Activated naive CD4-positive, alpha-beta T cell treated with anti-CD3 and anti-CD28 coated beads for 36 hours (primary cell): ENCODE data around the gene RDH16. TPM values are rescaled to one million over a fixed set of nuclear protein-coding genes. Genes with fewer than 3 reads are reported as not detected.

Source experiments
- CTCF ChIA-PET: fragments of 350-600 bp; sonication (Branson Sonifier 250); formaldehyde crosslinking; loops from one replicate; lab custom pipeline; 2021; ENCODE audit warnings: antibody characterized with exemption; lab: Charles Lee
- DNase-seq: peaks from one replicate; pipeline ENCODE4 v3.0.0-alpha.2; 2020
- H3K27ac Mint-ChIP-seq: one replicate; pipeline ENCODE4 v1.8.0; 2021; ENCODE audit warnings: mild to moderate bottlenecking, mixed read lengths
- H3K27me3 Mint-ChIP-seq: one replicate; pipeline ENCODE4 v1.8.0; 2021; ENCODE audit warnings: low read depth, mixed read lengths
- H3K36me3 Mint-ChIP-seq: one replicate; pipeline ENCODE4 v1.8.0; 2021; ENCODE audit warnings: low read depth, mixed read lengths
- H3K4me1 Mint-ChIP-seq: one replicate; pipeline ENCODE4 v1.8.0; 2021; ENCODE audit warnings: low read depth, mixed read lengths
- H3K4me3 Mint-ChIP-seq: one replicate; pipeline ENCODE4 v1.8.0; 2021; ENCODE audit warnings: mild to moderate bottlenecking, moderate library complexity, mixed read lengths
- H3K9me3 Mint-ChIP-seq: one replicate; pipeline ENCODE4 v1.8.0; 2021; ENCODE audit warnings: mixed read lengths
- intact Hi-C: fragments of 100-400 bp; cut with micrococcal nuclease; formaldehyde crosslinking; loops from one replicate; pipeline ENCODE4 v1.15.1; 2023
- total RNA-seq, 2 experiments: library from RNA; stranded (reverse); gene quantifications; one replicate each; pipeline ENCODE4 v1.2.3, GENCODE V29; 2021

The RDH16 gene
- total RNA-seq, 2 experiments from 2014 or later = 0.54 to 0.69 TPM

GRCh38 chr12:56996793-56997545, 39.6 kb upstream of the RDH16 start:
- intact Hi-C loops = no loop called here

GRCh38 chr12:56995930-56996496, 38.6 kb upstream of the RDH16 start:
- Mint-ChIP-seq H3K9me3 (no peaks in the 10 kb centered on the region), H3K27me3 (no peaks in the 10 kb centered on the region), H3K4me1 (peaks cover 44% of the 10 kb centered on the region), H3K4me3 (no peak overlapping the region), H3K27ac (no peak overlapping the region), H3K36me3 (peaks cover 20% of the 10 kb centered on the region)
- CTCF ChIA-PET = interaction anchor here (0.9 to 8.3 kb wide), 5 partner anchors 8 to 239 kb away, joined by 3 to 64 read pairs (median 4); partner anchors contain the start of gene HSD17B6
- intact Hi-C loops = no loop called here
- DNase-seq = no peak

More at GRCh38 chr12:56996793-56997545, 39.6 kb upstream of the RDH16 start:
- H3K9me3 Mint-ChIP-seq = no peaks in the 10 kb centered on the region
- H3K27ac Mint-ChIP-seq = no peak overlapping the region
- no peak overlapping the region for H3K4me3 Mint-ChIP-seq
- no peak for DNase-seq
- CTCF ChIA-PET = interaction anchor here (0.6 to 8.3 kb wide), 7 partner anchors 8 to 234 kb away, joined by 3 to 64 read pairs (median 3); partner anchors contain the start of gene HSD17B6
- peaks cover 44% of the 10 kb centered on the region for H3K4me1 Mint-ChIP-seq
- H3K27me3 Mint-ChIP-seq = no peaks in the 10 kb centered on the region
- H3K36me3 Mint-ChIP-seq = peaks cover 24% of the 10 kb centered on the region

- Mint-ChIP-seq H3K27ac (no peak overlapping the region), H3K4me3 (no peak overlapping the region), H3K4me1 (peaks cover 38% of the 10 kb centered on the region), H3K9me3 (no peaks in the 10 kb centered on the region), H3K27me3 (no peaks in the 10 kb centered on the region), H3K36me3 (peaks cover 19% of the 10 kb centered on the region)
- CTCF ChIA-PET = interaction anchor here (0.9 to 1.8 kb wide), 4 partner anchors 9 to 238 kb away, joined by 3 to 5 read pairs (median 4); no protein-coding TSS in a partner anchor
- intact Hi-C loops = no loop called here
- DNase-seq = no peak
Observed at GRCh38 chr12:56995201-56995929, 38.0 kb upstream of the RDH16 start.

- Mint-ChIP-seq H3K27me3 (no peaks in the 10 kb centered on the region), H3K36me3 (peaks cover 14% of the 10 kb centered on the region), H3K4me1 (peaks cover 27% of the 10 kb centered on the region), H3K27ac (no peak overlapping the region), H3K9me3 (no peaks in the 10 kb centered on the region), H3K4me3 (no peak overlapping the region)
- DNase-seq = no peak
- intact Hi-C loops = no loop called here
- CTCF ChIA-PET = interaction anchor here (0.7 to 1.4 kb wide), 4 partner anchors 9 to 220 kb away, joined by 3 to 5 read pairs (median 4); no protein-coding TSS in a partner anchor
Observed at GRCh38 chr12:56994231-56994746, 36.9 kb upstream of the RDH16 start.

GRCh38 chr12:56993346-56993745, 35.9 kb upstream of the RDH16 start:
- no peaks in the 10 kb centered on the region for H3K27me3 Mint-ChIP-seq
- no peak overlapping the region for H3K27ac Mint-ChIP-seq
- CTCF ChIA-PET = interaction anchor here (0.7 to 1.3 kb wide), 2 partner anchors 9 to 15 kb away, joined by 3 to 5 read pairs; no protein-coding TSS in a partner anchor
- peaks cover 18% of the 10 kb centered on the region for H3K4me1 Mint-ChIP-seq
- H3K4me3 Mint-ChIP-seq = no peak overlapping the region
- no peaks in the 10 kb centered on the region for H3K9me3 Mint-ChIP-seq
- intact Hi-C loops = no loop called here
- peaks cover 14% of the 10 kb centered on the region for H3K36me3 Mint-ChIP-seq
- no peak for DNase-seq

GRCh38 chr12:56991319-56992246, 34.2 kb upstream of the RDH16 start:
- peaks cover 8% of the 10 kb centered on the region for H3K36me3 Mint-ChIP-seq
- H3K27me3 Mint-ChIP-seq = no peaks in the 10 kb centered on the region
- no peak for DNase-seq
- CTCF ChIA-PET = interaction anchor here (0.7 to 1.8 kb wide), 6 partner anchors 10 to 233 kb away, joined by 3 to 8 read pairs (median 4); no protein-coding TSS in a partner anchor
- peaks cover 12% of the 10 kb centered on the region for H3K4me1 Mint-ChIP-seq
- intact Hi-C loops = no loop called here
- no peak overlapping the region for H3K4me3 Mint-ChIP-seq
- H3K27ac Mint-ChIP-seq = no peak overlapping the region
- H3K9me3 Mint-ChIP-seq = no peaks in the 10 kb centered on the region

- intact Hi-C loops = no loop called here
- peaks cover 3% of the 10 kb centered on the region for H3K36me3 Mint-ChIP-seq
- CTCF ChIA-PET = interaction anchor here (0.8 to 1.8 kb wide), 5 partner anchors 11 to 232 kb away, joined by 3 to 8 read pairs (median 4); no protein-coding TSS in a partner anchor
- no peak overlapping the region for H3K27ac Mint-ChIP-seq
- no peaks in the 10 kb centered on the region for H3K27me3 Mint-ChIP-seq
- DNase-seq = no peak
- H3K4me3 Mint-ChIP-seq = no peak overlapping the region
- H3K4me1 Mint-ChIP-seq = peaks cover 12% of the 10 kb centered on the region
- no peaks in the 10 kb centered on the region for H3K9me3 Mint-ChIP-seq
Observed at GRCh38 chr12:56990648-56991318, 33.4 kb upstream of the RDH16 start.

GRCh38 chr12:56989861-56990610, 32.6 kb upstream of the RDH16 start:
- no peaks in the 10 kb centered on the region for H3K27me3 Mint-ChIP-seq
- H3K36me3 Mint-ChIP-seq = peaks cover 2% of the 10 kb centered on the region
- H3K9me3 Mint-ChIP-seq = no peaks in the 10 kb centered on the region
- DNase-seq = no peak
- no peak overlapping the region for H3K27ac Mint-ChIP-seq
- CTCF ChIA-PET = interaction anchor here (0.8 to 4.2 kb wide), 6 partner anchors 10 to 236 kb away, joined by 4 to 64 read pairs (median 6); partner anchors contain the start of gene PRIM1
- H3K4me3 Mint-ChIP-seq = no peak overlapping the region
- H3K4me1 Mint-ChIP-seq = peaks cover 12% of the 10 kb centered on the region
- intact Hi-C loops = no loop called here

- Mint-ChIP-seq H3K27me3 (no peaks in the 10 kb centered on the region), H3K36me3 (peaks cover 2% of the 10 kb centered on the region), H3K4me3 (no peak overlapping the region), H3K27ac (no peak overlapping the region), H3K4me1 (peaks cover 12% of the 10 kb centered on the region), H3K9me3 (no peaks in the 10 kb centered on the region)
- no peak for DNase-seq
- intact Hi-C loops = no loop called here
- CTCF ChIA-PET = interaction anchor here (0.6 to 4.2 kb wide), 27 partner anchors 9 to 409 kb away, joined by 3 to 64 read pairs (median 3); partner anchors contain the start of genes HSD17B6, PRIM1 and STAT6
Observed at GRCh38 chr12:56988207-56988739, 30.9 kb upstream of the RDH16 start.

GRCh38 chr12:56987551-56988053, 30.2 kb upstream of the RDH16 start:
- H3K4me1 Mint-ChIP-seq = peaks cover 12% of the 10 kb centered on the region
- H3K9me3 Mint-ChIP-seq = no peaks in the 10 kb centered on the region
- H3K4me3 Mint-ChIP-seq = no peak overlapping the region
- no peak overlapping the region for H3K27ac Mint-ChIP-seq
- H3K27me3 Mint-ChIP-seq = no peaks in the 10 kb centered on the region
- DNase-seq = peak; percentile 84
- no peaks in the 10 kb centered on the region for H3K36me3 Mint-ChIP-seq
- CTCF ChIA-PET = interaction anchor here (0.5 to 4.2 kb wide), 25 partner anchors 9 to 253 kb away, joined by 3 to 64 read pairs (median 3); partner anchors contain the start of genes HSD17B6, PRIM1 and STAT6
- intact Hi-C loops = loop anchor here (1.0 kb wide), 3 partner anchors 147 to 230 kb away; partner anchors contain the start of gene HSD17B6
